GM18870 (cell line): Measurements from ENCODE around the gene MXRA7.
A peak's percentile ranks its signal among the peaks of the same experiment; 100 is the strongest.
"Not testable (repeated sequence)": the region's sequence is repeated elsewhere in the genome, so short reads cannot be mapped to it uniquely, and the experiment has no call there.

Experiments
- ATAC-seq: cut with Tn5 transposase; IDR thresholded peaks from one replicate; pipeline ENCODE4 v1.9.1; 2021; ENCODE audit warnings: moderate library complexity; ENCODE audit not compliant: unreplicated experiment

Gene MXRA7

DNA sequence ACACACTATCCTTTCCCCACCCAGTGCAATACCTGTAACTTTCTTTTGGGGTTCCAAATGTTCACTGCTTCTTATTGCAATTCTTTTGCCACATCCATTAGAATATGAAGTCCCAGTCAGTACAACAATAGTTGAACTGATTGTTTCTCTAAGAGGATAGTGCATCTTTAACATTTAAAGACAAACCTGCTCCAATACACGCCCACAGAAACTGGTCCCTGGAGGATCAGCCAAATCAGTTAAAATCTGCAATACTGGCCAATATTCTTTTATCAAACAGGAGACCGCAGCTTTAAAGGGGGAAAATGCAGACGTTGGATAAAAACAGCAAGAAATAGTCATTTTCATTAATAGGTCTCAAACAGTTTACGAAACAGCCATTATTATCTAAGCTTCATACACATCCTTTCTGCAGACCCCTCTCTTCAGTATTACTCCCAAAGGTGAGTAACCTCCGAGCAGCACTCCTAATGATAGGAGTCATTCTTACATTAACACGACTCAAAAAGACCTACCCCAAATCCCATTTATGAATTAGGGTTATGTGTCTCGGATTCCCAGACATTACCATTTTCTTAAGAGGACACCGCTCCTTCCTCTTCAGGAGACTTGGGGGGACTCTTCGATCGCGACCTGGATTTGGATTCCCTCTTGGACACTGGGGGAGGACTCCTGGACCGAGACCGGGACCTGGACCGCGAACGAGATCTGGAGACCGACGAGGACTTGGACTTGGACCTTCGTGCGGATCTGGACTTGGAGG lies 25.0 kb upstream of the MXRA7 start:
- ATAC-seq = no peak

DNA sequence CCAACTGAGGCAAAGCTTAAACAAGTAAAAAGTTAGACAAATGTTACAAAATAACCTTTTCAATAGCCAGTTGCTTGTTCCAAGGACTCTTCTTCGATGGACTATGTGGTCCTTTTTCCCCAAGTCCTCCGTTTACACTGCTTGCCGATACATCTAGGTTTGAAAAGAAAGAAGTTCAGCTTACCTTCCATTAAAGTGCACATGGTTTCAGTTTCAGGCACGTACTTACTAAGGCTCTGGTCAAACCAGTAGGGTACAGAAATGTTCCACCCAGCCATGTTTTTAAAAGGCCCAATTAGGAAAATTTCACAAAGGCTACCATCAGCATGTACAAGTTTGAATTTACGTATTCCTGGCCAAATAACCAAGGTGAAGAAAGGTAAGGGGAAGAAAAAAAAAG lies 24.2 kb upstream of the MXRA7 start:
- ATAC-seq = no peak

DNA sequence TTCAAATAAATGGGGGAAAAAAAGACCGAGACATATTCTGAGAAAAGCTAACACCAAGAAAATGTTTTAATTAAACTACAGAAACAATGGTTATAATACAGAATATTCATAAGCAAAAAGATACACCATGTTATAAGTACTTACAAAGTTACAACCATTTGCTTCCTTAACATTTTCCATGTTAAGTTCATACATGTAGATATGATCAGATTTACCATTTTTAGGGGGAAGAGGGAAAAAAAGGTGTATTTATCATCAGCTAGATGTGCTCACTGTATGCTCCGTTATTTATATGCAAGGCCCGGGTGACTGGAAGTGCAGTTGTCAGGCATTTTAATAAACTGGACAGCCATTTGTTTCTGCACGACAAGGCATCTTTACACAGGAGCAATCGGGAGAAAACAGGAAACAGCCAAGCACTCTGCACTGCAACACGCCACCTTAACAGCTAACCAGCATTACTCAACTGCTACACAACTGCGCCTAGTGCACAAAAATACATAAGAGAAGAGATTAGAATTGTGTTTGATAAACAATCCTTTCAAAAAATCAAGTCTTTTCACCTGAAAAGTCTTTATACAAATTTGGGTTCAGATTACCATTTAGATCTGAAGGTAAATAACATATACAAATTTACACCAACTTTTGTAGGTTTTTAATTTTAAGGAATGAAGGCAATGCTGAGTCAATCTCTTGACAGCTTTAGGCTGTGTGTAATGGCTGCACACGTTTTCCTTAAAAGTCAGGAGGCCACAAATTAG lies 23.5 kb upstream of the MXRA7 start:
- ATAC-seq = no peak

DNA sequence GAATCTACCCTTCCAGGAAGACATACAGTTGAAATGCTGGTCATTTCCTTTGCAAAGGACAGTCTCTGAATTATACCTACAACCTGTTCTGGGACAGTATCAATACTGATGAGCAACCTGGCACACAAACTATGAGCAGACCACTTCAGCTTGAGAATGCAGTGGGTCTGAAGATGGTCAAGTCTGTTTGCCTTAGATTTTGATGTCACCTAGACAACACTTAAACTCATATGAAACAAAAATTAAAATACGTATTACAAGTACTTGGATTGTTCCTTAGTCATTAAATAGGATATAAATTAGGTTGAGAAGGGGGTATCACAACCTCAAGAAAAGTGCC lies 22.8 kb upstream of the MXRA7 start:
- ATAC-seq = no peak

DNA sequence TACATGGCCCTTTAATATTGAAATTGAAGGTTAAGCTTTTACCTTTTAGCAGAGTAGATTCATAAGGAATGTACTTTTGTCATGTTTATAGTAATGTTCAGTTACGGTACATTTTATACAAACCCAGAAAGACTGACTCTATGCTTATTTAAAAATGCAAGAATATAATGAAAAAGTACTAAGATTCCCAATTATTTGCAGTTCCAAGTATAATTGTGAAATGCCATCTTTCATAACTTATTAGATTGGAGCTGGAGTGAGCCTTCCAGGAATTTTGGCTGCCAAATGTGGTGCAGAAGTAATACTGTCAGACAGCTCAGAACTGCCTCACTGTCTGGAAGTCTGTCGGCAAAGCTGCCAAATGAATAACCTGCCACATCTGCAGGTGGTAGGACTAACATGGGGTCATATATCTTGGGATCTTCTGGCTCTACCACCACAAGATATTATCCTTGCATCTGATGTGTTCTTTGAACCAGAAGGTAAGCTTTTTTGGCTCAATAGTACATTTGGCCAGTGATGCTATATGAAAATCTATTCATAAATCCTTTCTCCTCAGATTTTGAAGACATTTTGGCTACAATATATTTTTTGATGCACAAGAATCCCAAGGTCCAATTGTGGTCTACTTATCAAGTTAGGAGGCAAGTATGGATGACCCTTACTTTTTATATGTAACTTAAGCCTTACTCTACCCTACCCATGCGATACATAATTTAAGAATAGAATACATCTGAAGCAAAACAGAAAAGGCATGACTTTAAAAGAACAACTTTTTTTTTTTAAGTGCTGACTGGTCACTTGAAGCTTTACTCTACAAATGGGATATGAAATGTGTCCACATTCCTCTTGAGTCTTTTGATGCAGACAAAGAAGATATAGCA lies 22.2 kb upstream of the MXRA7 start:
- ATAC-seq = no peak

DNA sequence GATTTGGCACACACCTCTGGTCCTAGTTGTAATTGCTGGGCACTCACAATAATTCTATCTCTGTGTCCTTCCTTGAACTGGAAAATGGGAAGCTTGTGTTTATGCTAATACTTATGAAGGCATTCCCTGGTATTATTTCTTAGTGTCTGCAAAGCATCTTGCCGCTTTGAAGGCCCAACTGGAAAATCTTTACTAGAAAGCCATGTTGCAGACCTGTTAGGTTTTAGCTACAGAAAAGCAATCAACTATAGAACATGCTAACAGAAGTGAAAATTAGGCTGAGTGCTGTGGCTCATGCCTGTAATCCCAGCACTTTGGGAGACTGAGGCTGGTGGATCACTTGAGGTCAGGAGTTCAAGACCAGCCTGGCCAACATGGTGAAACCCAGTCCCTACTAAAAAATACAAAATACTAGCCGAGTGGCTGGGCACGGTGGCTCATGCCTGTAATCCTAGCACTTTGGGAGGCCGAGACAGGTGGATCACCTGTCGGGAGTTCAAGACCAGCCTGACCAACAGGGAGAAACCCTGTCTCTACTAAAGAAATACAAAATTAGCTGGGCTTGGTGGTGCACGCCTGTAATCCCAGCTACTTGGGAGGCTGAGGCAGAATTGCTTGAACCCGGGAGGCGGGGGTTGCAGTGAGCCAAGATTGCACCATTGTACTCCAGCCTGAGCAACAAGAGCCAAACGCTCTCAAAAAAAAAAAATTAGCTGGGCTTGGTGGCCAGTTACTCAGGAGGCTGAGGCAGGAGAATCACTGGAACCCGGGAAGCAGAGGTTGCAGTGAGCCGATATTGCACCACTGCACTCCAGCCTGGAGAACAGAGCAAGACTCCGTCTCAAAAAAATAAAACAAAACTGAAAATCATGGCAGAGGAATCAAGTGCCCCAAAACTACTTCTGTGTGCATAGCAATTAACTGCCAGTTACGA lies 21.3 kb upstream of the MXRA7 start:
- ATAC-seq = not testable (repeated sequence)

DNA sequence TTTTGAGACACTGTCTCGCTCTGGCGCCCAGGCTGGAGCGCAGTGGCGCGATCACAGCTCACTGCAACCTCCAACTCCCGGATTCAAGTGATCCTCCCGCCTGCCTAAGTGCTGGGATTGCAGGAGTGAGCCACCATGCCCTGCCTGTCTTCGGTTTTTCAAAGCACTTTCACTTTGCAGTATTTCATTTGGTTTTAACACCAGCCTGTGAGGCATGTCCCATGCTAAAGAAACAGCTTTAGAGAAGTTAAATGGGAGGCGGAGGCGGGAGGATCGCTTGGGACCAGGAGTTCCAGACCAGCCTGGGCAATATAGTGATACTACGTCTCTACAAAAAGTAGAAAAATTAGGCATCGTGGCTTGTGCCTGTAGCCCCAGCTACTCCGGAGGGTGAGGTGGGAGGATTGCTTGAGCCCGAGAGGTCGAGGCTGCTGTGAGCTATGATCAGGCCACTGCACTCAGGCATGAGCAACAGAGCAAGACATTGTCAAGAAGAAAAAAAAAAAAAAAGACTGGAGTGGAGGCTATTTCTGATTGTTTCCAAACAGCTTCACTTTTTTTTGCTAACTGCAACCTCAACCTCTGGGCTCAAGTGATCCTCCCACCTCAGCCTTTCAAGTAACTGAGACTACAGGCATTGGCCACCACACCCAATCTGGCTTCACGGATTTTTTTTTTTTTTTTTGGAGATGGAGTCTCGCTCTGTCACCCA lies 17.1 kb upstream of the MXRA7 start:
- ATAC-seq = no peak

DNA sequence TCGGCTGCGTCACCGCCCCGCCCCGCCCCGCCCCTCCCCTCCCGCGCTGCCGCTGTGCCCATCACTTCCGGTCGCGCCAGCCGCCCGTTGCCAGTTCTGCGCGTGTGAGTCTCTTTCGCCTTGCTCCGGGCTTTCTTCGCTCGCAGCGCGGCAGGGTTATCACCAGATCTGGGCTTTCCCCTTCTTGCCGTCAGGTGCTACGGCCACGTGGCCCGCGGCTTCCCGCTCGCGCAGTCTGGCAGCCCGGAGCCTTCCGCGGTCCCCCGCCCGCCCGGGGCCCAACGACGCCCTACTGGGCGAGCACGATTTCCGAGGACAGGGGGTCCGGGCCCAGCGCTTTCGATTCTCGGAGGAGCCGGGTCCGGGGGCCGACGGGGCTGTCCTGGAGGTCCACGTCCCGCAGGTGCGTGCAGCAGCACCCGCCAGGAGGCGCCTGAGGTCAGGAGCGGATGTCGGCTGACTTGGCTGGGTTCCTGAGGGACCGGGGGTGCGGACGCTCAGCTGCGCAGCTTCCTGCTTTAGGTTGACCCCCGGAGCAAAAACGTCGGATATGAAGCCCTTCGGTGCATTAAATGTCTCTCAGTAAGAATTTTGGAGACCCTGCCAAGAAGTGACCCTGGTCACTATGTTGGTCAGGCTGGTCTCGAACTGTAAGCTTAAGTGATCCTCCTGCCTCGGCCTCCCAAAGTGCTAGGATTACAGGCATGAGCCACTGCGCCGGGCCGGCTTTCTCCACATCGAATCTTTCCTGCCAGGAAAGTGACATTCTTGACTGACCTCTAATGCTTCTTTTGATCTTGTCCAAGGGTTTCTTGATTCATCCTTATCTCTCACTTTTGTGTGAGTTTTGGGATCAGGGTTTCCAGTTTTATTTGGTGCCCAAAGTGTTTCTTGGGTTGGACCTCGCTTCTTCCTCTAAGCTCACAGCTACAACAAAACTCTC lies 16.3 kb upstream of the MXRA7 start, which contains the start of gene METTL23:
Gene METTL23, plus strand, starts transcription at position 64 of the 943 bp plus-strand sequence. CDS start 2,872 bp downstream, outside the sequence.
- peak; percentile 38 for ATAC-seq

DNA sequence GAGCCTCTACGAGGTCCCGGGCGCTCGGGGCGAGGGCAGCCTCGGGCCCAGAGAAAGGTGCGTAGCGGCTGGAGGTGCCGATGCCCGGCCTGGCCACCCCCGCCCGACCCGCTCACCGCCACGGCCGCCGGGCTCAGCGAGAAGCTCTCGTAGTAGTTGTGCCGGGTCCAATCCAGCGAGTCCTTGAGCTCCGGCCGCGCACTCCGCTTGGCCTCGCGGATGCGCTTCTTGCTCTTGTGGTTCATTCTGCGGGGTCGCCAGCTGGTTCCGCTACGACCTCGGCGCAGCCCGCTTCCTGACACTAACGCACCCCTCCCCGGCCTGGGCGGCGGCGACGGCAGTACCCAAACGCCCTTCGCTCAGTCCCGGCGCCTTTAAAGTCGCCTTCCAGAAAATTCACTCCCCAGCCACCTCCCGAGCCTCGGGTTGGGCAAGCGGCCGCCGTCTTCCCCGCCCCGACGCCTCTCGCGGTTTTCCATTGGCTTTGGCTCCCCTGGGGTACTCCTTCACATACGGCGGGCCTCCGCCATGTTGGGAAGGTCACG lies 15.5 kb upstream of the MXRA7 start, which contains the start of gene JMJD6:
Gene JMJD6, minus strand, starts transcription at position 376 of the 545 bp plus-strand sequence. Its CDS starts 131 bp downstream, at position 245.
- ATAC-seq = peak; percentile 77

DNA sequence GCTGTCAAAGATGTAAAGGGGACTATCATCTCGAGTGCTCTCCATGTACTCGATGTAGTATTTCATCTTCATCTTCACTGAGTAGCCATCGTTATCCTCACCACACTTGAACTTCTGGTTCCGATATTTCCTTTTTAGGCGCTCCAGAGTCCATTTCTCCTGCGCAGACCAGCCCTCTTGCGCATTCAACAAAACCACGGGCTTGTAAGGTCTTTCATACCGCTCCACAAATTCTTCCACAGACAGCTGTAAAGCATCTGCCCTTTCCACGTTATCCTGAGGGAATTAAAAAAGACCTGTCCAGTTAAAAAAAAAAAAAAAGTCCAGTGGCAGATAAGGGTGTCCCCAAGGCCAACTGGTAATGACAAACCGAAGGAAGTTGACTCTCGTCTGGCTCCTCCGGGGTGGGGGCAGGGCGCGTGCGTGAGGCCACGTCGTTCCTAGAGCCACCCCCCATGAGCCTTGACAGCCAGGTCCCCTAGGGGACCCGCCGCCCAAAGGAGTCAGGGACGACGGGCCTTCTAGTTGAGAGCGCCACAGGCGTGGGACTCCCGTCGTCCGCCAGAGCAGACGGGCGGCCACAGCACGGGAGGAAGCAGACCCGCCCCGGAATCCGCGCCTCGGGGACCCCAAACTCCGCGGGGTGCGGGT lies 14.9 kb upstream of the MXRA7 start:
- ATAC-seq = no peak

DNA sequence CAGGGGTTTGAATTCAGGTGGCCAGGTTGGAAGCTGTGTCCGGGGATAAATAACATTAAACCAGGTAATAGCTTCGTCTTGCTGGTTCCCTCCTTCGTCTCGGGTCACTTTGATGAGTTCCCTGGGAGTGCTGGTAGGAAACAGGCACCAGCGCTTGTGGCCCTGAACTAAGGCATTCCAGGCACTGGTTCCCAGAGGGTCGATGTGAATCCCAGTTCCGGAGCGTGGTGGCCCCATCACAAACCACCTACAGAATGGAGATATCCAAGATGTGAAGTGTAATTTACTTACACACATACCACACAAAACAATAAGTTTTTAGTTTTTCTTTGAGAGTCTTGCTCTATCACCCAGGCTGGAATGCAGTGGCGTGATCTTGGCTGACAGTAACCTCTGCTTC lies 13.0 kb upstream of the MXRA7 start:
- no peak for ATAC-seq

DNA sequence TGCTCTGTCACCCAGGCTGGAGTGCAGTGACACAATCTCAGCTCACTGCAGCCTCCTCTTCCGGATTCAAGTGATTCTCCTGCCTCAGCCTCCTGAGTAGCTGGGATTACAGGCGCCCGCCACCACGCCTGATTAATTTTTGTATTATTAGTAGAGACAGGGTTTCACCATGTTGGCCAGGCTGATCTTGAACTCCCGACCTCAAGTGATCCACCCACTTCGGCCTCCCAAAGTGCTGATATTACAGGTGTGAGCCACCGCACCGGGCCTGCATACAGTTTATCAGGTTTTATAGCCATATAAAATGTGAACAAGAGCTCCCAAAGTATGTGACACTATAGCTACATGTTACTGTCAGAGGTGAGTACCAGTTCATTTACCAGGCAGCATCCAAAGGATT lies 12.2 kb upstream of the MXRA7 start:
- not testable (repeated sequence) for ATAC-seq

DNA sequence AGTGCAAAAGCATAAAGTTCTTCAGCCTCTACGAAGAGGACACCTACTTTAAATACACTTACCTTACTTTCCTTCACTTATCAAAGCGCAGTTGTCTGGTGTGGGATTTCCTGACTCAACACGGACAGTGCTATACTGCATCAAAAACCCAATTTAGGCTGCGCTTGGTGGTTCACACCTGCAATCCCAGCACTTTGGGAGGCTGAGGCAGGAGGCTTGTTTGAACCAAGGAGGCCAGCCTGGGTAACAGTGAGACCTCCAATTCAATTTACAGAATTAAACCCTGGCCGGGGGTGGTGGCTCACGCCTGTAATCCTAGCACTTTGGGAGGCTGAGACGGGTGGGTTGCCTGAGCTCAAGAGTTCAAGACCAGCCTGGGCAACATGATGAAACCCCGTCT lies 11.5 kb upstream of the MXRA7 start:
- no peak for ATAC-seq

DNA sequence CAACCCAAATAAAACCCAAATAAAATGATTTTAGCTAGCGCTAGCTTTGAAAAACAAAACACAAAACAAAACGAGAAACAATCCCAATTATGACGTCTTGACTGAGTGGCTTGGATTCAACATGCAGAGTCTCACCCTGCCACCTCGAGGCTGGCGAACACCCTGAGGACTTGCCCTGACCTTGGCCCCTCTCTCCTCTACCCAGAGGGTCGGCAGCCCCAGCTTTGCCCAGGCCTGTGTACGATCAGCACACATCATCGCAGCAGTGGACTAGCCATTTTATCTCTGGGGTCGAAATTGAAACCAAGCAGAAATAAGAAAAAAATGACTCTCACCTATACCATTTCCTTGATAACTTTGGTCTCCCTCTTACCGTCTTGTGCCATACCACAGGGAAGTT lies 10.7 kb upstream of the MXRA7 start:
- ATAC-seq = no peak

DNA sequence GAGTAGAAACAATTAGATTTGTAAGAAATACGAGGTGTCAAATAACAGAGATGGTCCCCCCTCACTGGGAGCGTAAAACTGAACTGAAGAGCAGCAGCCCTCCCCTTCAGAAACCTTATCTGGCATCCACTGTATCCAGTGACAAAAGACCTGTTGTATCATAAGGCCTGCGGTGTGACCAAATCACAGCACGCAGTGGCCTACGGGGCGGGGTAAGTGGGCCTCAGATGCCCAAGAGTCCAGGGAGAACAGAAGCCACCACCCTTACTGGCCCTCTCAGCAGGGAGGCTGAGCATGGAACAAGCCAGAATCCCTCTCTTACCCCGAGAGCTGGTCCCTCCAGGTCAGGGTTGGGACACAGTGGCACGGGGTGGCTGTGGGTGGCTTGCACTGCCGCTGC lies 10.2 kb upstream of the MXRA7 start:
- no peak for ATAC-seq

DNA sequence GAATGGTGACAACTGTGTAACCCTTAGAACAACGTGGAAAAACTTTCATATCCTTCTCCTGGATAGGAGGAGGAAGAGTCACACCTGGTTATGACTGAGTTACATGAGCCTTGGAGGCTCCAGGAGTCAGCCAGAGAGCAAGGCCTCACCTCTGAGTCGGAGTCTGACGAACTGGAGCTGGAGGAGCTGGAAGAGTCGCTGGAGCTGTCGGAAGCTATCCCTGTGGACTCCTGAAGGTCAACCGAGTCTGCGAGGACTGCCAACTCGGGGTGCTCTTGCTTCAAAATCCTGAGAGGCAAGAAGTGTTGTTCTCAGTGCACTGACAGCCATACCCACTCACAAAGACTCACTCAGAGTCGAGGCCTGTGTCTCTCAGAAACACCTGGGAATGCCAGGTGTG lies 9.4 kb upstream of the MXRA7 start:
- ATAC-seq = no peak

DNA sequence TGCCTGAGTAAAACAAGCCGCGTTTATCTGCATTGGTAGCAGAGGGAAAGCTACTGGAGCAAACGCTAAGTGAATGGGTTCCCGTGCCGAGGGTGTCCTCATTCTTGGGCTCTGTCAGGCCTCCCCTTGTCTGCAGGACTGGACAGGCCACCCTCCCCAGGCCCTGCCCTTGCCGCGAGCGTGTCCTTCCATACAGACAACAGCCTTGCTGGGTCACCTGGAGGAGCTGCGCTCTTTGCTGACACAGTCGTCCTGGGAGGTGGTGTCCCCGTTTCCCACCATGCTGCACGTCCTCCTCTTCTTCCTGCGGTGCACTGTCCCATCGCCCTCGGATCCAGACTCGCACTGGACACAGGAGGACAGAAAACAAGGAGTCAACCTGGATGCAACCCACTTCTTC lies 7.8 kb upstream of the MXRA7 start:
- no peak for ATAC-seq

DNA sequence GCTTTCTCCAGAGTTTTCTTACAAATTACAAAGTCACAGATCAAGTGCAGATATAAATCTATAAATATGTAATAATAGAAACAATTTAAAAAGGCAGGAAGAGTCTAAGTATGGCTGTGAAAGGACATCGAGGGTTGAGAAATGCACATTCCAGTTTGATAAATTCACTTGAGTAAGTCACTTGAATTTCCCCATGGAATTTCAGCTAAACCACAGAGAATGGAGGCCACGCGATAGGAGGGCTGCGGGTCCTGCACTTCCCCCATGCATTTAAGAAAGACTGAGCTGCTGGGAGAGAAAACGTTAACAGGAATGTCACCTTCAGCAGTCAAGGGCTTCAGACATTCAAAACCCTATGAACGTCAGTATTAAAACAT lies 6.1 kb upstream of the MXRA7 start:
- no peak for ATAC-seq
